Neural cell (in vitro differentiated cells): Measurements from ENCODE around the gene BCL2A1. TPM values are rescaled to one million over a fixed set of nuclear protein-coding genes. Genes with fewer than 3 reads are reported as not detected.

Source experiments
- H2AFZ ChIP-seq: fragments of 200-600, 300-800 bp; sonication (generic), shearing (Covaris generic); 2 replicates; pipeline ENCODE4 v1.6.0; 2014; ENCODE audit warnings: low read depth, mild to moderate bottlenecking, antibody characterized with exemption, low read length, moderate library complexity
- H3F3A ChIP-seq: fragments of 200-600 bp; shearing (Covaris generic); 2 replicates; pipeline ENCODE4 v1.6.1; 2016; ENCODE audit warnings: mild to moderate bottlenecking, moderate library complexity, mixed read lengths, antibody characterized with exemption, low read length; ENCODE audit not compliant: insufficient read depth, poor library complexity, severe bottlenecking
- H3K27ac ChIP-seq: fragments of 200-600, 300-800 bp; sonication (generic), shearing (Covaris generic); 2 replicates; pipeline ENCODE4 v1.5.1; 2014; ENCODE audit warnings: mild to moderate bottlenecking, low read length, moderate library complexity
- H3K27me3 ChIP-seq: fragments of 300-800, 200-600 bp; sonication (generic), shearing (Covaris generic); 2 replicates; pipeline ENCODE4 v1.6.0; 2014; ENCODE audit warnings: mild to moderate bottlenecking, low read depth, low read length, moderate library complexity; ENCODE audit not compliant: insufficient read depth
- H3K36me3 ChIP-seq: fragments of 300-800, 200-600 bp; sonication (generic), shearing (Covaris generic); 2 replicates; pipeline ENCODE4 v1.5.1; 2014; ENCODE audit warnings: mild to moderate bottlenecking, antibody characterized with exemption, low read length, moderate library complexity; ENCODE audit not compliant: insufficient read depth
- H3K4me2 ChIP-seq: fragments of 300-800, 200-600 bp; sonication (generic), shearing (Covaris generic); 2 replicates; pipeline ENCODE4 v1.6.0; 2014; ENCODE audit warnings: mild to moderate bottlenecking, low read length
- H3K4me3 ChIP-seq: fragments of 300-800, 200-600 bp; sonication (generic), shearing (Covaris generic); 2 replicates; pipeline ENCODE4 v1.5.1; 2014; ENCODE audit warnings: mild to moderate bottlenecking, low read length, moderate library complexity
- H3K79me2 ChIP-seq: fragments of 200-600 bp; shearing (Covaris generic); replicated peaks from 2 replicates; pipeline ENCODE4 v1.6.0; 2014; ENCODE audit warnings: mild to moderate bottlenecking, low read length, moderate library complexity; ENCODE audit not compliant: insufficient read depth
- H3K9ac ChIP-seq: fragments of 300-800, 200-600 bp; sonication (generic), shearing (Covaris generic); 2 replicates; pipeline ENCODE4 v1.6.1; 2016; ENCODE audit warnings: mild to moderate bottlenecking, low read length, mixed read lengths
- H3K9me2 ChIP-seq: fragments of 200-600 bp; shearing (Covaris generic); 2 replicates; pipeline ENCODE4 v1.6.1; 2016; ENCODE audit warnings: mild to moderate bottlenecking, low read length, mixed read lengths; ENCODE audit not compliant: insufficient read depth
- H3K9me3 ChIP-seq: fragments of 200-600, 300-800 bp; sonication (generic), shearing (Covaris generic); 2 replicates; pipeline ENCODE4 v1.6.1; 2016; ENCODE audit warnings: mild to moderate bottlenecking, mixed run types, low read length, moderate library complexity, mixed read lengths
- H4K20me1 ChIP-seq: fragments of 200-600 bp; shearing (Covaris generic); 2 replicates; pipeline ENCODE4 v1.6.1; 2016; ENCODE audit warnings: mild to moderate bottlenecking, mixed run types; ENCODE audit not compliant: insufficient read depth
- EP300 ChIP-seq: fragments of 450-650 bp; conservative IDR thresholded peaks from 2 replicates; pipeline ENCODE4 v1.6.1; 2014; ENCODE audit warnings: antibody characterized with exemption, mild to moderate bottlenecking, moderate library complexity; ENCODE audit not compliant: poor library complexity, severe bottlenecking
- EZH2 ChIP-seq: fragments of 200-600, 300-800 bp; shearing (Covaris generic), sonication (generic); IDR thresholded peaks from 2 replicates; pipeline ENCODE4 v1.6.1; 2014; ENCODE audit warnings: antibody characterized with exemption, low read length, borderline replicate concordance, mild to moderate bottlenecking; ENCODE audit not compliant: insufficient read depth, poor library complexity, severe bottlenecking
- MXI1 ChIP-seq: fragments of 450-650 bp; conservative IDR thresholded peaks from 2 replicates; pipeline ENCODE4 v1.6.1; 2014; ENCODE audit warnings: antibody characterized with exemption, mild to moderate bottlenecking; ENCODE audit not compliant: poor library complexity, severe bottlenecking
- POLR2AphosphoS5 ChIP-seq: IDR thresholded peaks from 2 replicates; pipeline ENCODE4 v1.6.1; 2012
- RAD21 ChIP-seq: fragments of 450-650 bp; conservative IDR thresholded peaks from 2 replicates; pipeline ENCODE4 v1.6.1; 2014; ENCODE audit warnings: antibody characterized with exemption, mild to moderate bottlenecking, moderate library complexity
- REST ChIP-seq: IDR thresholded peaks from 2 replicates; pipeline ENCODE4 v1.6.1; 2012; ENCODE audit warnings: borderline replicate concordance
- SMC3 ChIP-seq: fragments of 450-650 bp; conservative IDR thresholded peaks from 2 replicates; pipeline ENCODE4 v1.6.1; 2014; ENCODE audit warnings: antibody characterized with exemption, mild to moderate bottlenecking, moderate library complexity; ENCODE audit not compliant: poor library complexity
- TAF1 ChIP-seq: IDR thresholded peaks from 2 replicates; pipeline ENCODE4 v1.6.1; 2012; ENCODE audit warnings: low read depth
- polyA plus RNA-seq: library from polyadenylated mRNA; depleted of rRNA; stranded (reverse); fragments of >200 nt; gene quantifications from 2 replicates; pipeline ENCODE4 v1.2.3, GENCODE V29; 2014
- TF ChIP-seq, protein P1 (sequence below): fragments of 450-650 bp; IDR thresholded peaks from 2 replicates; pipeline ENCODE4 v1.5.1; 2014; ENCODE audit warnings: antibody characterized with exemption, mild to moderate bottlenecking, moderate library complexity; ENCODE audit not compliant: poor library complexity, severe bottlenecking

The BCL2A1 gene
- polyA plus RNA-seq, 1 donor from 2014 or later = not detected

DNA sequence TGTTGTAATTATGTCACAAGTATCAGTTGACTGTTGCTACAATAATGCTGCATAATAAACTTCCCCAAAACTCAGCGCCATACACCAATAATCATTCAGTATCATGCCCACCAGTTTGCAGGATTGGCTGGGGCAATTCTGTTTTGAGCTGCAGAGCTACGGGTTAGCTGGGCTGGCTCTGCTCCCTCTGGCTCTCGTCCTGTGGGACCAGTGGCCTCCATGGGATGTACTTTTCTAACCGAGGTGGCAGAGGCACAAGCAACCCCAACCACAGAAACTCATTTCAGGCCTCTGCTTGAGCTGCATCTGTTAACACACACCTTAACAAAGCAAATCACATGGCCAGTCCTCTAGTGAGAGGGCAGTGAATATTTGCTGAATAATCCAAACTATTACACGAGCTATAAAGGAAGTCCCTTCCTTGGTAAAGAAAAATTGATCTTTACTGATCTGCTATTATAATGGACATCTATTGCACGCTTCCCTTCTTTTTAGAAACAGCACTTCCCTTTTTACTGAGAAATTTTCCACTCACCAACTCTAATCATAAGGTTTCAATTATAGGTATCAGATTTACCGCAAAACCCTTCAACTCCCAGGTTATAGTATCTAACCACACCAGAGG lies 10.9 kb upstream of the BCL2A1 start:
- H3K27me3 ChIP-seq = no peaks in the 10 kb centered on the region
- H3F3A ChIP-seq = no peaks in the 10 kb centered on the region
- H3K4me3 ChIP-seq = no peak overlapping the region
- TF ChIP-seq EZH2 = no peak
- TF ChIP-seq, protein P1, sequence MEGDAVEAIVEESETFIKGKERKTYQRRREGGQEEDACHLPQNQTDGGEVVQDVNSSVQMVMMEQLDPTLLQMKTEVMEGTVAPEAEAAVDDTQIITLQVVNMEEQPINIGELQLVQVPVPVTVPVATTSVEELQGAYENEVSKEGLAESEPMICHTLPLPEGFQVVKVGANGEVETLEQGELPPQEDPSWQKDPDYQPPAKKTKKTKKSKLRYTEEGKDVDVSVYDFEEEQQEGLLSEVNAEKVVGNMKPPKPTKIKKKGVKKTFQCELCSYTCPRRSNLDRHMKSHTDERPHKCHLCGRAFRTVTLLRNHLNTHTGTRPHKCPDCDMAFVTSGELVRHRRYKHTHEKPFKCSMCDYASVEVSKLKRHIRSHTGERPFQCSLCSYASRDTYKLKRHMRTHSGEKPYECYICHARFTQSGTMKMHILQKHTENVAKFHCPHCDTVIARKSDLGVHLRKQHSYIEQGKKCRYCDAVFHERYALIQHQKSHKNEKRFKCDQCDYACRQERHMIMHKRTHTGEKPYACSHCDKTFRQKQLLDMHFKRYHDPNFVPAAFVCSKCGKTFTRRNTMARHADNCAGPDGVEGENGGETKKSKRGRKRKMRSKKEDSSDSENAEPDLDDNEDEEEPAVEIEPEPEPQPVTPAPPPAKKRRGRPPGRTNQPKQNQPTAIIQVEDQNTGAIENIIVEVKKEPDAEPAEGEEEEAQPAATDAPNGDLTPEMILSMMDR = no peak
- no peak for TF ChIP-seq REST
- TF ChIP-seq RAD21 = no peak
- TF ChIP-seq SMC3 = no peak
- no peak for TF ChIP-seq POLR2AphosphoS5
- no peak for TF ChIP-seq EP300
- no peak for TF ChIP-seq MXI1
- no peak for TF ChIP-seq TAF1
- H3K36me3 ChIP-seq = no peaks in the 10 kb centered on the region
- H3K79me2 ChIP-seq = no peaks in the 10 kb centered on the region
- H2AFZ ChIP-seq = no peak overlapping the region
- no peaks in the 10 kb centered on the region for H4K20me1 ChIP-seq
- no peak overlapping the region for H3K9ac ChIP-seq
- no peaks in the 10 kb centered on the region for H3K9me3 ChIP-seq
- no peak overlapping the region for H3K4me2 ChIP-seq
- H3K27ac ChIP-seq = no peak overlapping the region
- H3K9me2 ChIP-seq = no peaks in the 10 kb centered on the region

GRCh38 chr15:79978655-79979514 lies 7.9 kb upstream of the BCL2A1 start:
- TF ChIP-seq REST (no peak), MXI1 (no peak), TAF1 (no peak), EP300 (no peak), SMC3 (no peak), EZH2 (no peak), POLR2AphosphoS5 (no peak), RAD21 (no peak)
- TF ChIP-seq, protein P1 = no peak
- no peaks in the 10 kb centered on the region for H3F3A ChIP-seq
- H3K36me3 ChIP-seq = no peaks in the 10 kb centered on the region
- H4K20me1 ChIP-seq = no peaks in the 10 kb centered on the region
- H2AFZ ChIP-seq = no peak overlapping the region
- H3K9ac ChIP-seq = no peak overlapping the region
- no peaks in the 10 kb centered on the region for H3K9me2 ChIP-seq
- no peak overlapping the region for H3K4me2 ChIP-seq
- H3K79me2 ChIP-seq = no peaks in the 10 kb centered on the region
- no peaks in the 10 kb centered on the region for H3K9me3 ChIP-seq
- no peaks in the 10 kb centered on the region for H3K27me3 ChIP-seq
- H3K27ac ChIP-seq = no peak overlapping the region
- no peak overlapping the region for H3K4me3 ChIP-seq
